ENCODE results near the gene MAP3K2.

MAP3K2 gene

GRCh38 chr2:127405255-127405610 lies 17.5 kb upstream of the MAP3K2 start:
- DNase-seq, result no peak

- no peak for DNase-seq
These were observed 16.9 kb upstream of the MAP3K2 start for GRCh38 chr2:127404466-127405254.

DNA sequence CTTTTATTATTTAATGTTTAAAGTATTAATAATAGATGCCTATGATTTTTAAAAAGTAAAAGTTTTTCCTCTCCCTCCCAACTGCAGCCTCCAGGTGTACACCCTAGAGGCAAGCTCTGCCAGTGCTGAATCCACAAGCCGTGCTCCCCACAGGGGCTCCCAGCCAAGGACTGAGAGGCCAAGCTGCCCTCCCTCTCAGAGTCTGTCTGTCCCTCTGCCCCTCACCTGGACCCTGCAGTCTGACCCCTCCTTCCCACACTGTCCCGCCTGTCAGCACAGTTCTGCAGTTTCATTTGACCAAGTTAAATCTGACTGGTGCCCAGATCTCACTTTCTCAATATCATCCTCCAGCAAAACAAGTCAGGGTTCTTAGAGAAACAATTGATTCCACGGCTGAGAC lies 15.7 kb upstream of the MAP3K2 start:
- DNase-seq, result no peak

DNA sequence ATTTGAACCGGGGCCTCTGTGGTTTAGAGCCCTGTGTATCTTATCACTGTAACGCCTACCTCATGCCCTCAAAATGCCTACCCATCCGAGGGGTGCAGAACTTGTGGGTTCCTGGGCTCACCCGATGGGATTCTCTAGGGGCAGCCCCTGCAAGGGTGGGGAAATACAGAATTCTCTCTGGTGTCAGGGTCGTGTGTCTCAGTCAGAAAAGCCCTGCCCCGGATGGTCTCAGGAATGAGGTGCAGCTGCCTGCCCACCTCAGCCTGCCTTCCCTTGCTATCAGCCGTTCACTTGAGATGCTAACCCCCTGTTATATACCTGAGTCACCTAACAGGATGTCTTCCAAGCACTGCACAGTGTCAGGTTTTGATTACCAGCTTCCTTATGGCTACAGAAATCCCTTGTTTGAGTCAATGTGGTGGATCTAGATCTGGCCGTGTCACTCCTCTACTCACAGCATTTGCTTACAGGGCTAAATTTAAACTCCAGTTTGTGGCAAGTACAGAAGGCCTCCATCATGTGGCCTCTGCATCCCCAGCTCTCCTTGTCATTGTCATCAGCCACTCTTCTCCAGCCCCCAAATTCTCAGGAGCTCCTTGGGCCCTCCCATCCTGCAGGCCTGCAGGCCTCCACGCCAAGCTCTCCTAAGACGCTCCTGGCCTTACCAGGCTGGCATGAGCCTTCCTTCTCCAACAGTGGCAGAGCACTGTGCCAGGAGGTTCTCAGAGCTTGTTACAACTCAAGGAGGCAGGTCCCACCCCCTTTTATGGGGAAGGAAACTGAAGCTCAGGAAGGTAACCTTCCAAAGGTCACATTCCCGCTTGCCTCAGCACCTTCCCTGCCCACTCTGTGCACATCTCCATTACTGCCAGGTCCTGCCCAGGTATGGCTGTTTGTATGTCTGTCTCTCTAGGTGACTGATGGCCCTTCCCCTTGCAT lies 14.3 kb upstream of the MAP3K2 start:
- DNase-seq, result no peak

DNA sequence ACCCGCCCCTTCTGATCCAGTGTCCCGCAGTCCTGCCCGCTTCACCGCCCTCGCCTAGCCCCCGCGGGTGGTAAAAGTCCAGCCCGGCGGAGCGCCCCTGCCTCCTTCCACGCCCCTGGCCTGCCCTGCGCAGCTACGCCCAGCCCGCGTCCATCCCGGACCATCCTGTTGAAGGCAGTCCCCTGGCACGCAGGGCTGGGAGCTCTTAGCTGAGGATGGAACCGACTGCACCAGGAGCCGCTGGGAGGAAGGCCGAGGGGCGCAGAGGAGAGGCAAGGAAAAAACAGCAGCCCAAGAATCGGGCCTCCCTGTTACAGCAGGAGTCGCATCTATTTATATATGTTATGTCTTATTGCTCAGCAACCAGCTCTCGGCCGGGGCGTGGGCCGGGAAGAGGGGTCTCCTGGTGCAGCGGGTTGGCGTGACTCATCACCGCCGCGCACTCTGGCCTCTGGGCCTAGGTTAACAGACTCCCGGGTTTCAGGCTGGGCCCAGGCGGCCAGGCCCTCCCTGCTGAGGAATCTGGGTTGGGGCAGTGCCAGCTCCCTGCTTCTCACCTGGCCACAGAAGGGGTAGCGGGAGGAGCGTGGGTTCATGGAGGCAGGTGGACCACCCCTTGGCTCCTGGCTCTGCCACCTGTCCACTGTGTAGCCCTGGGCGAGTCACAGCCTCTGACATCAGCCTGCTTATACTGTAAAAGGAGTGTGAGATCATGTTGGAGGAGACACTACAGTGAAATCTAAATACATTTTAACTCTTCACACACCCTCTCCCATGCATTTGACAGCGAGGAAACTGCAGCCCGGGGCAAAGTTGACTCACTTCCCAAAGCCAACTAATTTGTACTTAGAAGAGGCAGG lies 13.4 kb upstream of the MAP3K2 start:
- no peak for DNase-seq

- DNase-seq, result no peak
These were observed 12.7 kb upstream of the MAP3K2 start for GRCh38 chr2:127400533-127400896.

DNA sequence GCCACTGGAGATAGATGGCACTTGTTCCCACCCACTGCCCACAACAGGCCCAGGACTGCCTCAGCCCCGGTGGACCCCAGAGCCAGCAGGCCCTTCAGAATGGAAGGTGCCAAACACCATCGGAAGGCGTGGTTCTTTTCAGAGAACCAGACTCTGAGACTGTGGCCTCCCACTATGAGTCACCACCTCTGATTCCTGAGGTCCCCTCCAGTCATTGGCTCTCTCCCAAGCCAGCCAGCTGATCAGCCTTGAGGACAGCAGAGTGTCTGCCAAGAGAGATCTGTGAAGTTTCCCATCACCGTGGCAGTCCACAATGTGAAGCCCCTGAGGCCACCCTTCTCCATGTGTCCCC lies 10.4 kb upstream of the MAP3K2 start:
- no peak for DNase-seq

- DNase-seq, result no peak
These were observed 9.9 kb upstream of the MAP3K2 start for GRCh38 chr2:127397568-127398238.

GRCh38 chr2:127394492-127394891 lies 6.7 kb upstream of the MAP3K2 start:
- DNase-seq, result no peak

GRCh38 chr2:127392828-127393578 lies 5.2 kb upstream of the MAP3K2 start:
- DNase-seq, result no peak

DNA sequence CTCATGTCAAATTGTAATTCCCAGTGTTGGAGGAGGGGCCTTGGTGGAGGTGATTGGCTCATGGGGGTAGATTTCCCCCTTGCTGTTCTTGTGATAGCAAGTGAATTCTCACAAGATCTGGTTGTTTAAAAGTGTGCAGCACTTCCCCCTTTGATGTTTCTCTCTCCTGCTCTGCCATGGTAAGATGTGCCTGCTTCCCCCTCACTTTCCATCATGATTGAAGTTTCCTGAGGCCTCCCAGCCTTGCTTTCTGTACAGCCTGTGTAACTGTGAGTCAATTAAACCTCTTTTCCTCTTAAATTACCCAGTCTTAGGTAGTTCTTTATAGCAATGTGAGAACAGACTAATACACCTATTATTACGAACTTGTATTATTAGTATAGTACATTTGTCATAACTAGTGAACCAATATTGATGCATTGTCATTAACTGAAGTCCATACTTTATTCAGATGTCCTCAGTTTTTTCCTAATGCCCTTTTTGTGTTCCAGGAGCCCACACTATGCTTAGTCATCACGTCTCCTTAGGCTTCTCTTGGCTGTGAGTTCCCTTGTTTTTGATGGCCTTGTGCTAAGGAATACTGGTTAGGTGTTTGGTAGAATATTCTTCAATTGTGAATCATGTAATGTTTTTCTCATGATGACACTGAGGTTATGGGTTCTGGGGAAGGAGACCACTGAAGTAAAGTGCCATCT lies 4.5 kb upstream of the MAP3K2 start:
- DNase-seq, result no peak

GRCh38 chr2:127389778-127390435 lies 2.1 kb upstream of the MAP3K2 start:
- no peak for DNase-seq

DNA sequence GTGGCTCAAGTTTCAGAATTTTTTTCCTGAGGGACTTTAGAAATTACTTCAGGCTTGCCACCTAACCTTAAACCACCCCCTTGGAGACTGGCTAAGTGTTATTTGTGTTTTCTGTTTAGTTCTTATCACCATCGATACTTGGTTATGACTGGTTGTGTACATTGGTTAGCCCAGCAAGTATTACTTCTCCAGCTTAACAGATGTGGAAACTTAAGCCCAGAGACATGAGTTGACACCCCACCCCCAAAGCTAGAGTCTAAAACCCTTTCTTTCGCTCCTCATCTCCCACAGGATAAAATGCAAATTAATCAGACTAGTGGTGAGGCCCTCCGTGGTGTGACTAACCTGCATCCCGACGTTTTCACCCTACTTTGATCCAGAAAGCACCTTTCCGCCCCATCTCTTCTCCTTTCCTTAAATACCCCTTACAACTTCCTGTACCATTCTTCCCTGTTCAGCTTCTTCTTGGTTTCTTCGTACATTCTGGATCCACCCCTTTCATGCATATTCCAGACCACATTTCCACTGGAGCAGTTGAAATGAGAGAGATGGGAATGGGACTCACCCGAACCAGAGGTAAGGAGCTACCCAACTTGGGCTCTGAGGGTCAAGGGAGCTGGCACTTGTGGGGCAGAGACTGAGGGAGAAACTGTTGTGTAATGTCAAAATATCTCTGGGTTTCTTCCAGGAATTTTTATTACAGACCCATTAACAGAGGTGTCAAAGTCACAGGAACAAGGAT lies 819 bp upstream of the MAP3K2 start:
- DNase-seq, result no peak

DNA sequence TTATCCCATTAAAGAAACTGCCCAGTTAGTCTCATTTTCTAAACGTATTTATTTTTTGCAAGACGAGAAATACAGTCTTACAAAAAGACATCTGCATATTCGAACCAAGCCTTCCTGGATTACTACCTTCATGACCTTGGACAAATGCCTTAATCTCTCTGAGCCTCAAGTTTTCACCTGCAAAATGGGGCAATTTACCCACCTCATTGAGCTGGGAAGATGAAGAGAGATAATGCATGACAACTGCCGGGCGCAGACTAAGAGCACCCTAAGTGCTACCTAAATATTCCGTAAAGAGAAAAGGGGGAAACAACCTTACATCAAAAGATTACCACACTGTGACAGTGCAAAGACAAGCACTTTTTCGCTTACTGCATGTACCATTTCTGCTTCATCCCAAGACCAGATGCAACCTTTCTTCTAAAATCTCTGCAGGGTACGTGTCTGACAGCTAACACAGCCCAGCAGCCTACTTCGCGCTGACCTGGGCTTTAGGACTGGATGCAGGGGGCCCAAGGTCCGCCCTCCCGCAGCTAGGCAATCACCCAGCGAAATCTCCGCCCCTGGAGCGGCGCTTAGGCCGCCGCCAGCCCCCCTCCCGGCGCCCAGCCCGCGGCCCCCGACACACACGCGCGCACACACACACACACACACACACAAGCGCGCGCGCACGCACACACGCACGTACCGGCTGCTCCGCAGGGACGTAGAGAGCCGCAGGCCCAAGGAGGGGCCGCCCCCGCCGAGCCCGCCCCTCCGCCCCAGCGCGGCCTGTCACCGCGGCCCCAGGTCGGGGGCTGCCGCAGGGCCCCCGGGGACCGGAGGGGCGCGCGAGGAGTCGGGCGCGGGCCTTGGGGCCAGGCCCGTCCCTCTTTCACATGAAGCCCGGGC lies 766 bp downstream of the MAP3K2 start:
- DNase-seq, result peak; percentile 87

DNA sequence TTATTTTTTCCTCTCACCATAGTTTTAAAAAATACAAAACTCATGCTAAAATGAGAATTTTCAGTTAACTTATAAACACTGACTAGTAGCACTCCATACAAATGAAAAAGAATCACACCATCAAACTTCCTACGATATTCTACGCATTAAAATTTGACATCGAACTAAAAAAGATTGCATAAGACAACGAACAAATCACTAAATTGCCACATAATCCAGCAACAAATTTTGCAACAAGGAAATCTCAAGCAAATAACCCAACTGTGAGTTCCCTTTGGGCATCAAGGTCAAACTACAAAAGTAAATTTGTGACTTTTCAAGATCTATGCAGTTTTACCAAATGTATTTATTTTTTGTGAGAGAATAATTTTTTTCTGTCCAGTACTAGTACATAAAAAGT lies 1.5 kb downstream of the MAP3K2 start:
- no peak for DNase-seq

GRCh38 chr2:127384529-127384928 lies 3.2 kb downstream of the MAP3K2 start:
- no peak for DNase-seq

DNA sequence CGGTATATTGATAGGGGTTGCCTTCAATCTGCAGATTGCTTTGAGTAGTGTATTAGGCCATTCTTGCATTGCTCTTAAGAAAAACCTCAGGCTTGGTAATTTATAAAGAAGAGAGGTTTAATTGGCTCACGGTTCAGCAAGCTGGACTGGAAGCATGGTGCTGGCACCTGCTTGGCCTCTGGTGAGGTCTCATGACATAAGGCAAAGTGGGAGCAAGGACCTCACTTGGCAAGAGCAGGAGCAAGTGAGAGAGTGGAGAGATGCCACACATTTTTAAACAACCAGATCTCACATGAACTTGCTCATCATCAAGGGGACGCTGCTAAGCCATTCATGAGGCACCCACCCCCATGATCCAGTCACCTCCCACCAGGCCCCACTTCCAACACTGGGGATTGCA lies 4.9 kb downstream of the MAP3K2 start:
- no peak for DNase-seq

DNA sequence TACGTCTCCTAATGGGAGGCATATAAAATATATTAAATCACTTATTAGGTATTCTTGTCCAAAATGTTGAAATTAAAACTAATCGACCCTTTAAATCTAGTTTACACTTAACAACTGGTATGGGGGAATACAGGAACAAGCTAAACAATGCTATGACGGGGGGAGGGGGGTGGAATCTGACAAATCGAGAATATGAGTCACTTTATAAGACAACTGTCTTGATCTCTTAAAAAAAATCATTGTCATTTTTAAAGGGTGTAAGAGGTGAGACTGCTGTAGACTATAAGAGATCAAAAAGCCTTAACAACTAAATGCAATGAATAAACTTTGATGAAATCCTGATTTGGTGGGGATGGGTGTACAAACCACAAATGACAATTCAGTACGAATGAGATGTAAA lies 6.0 kb downstream of the MAP3K2 start:
- no peak for DNase-seq
